ENCODE results near the gene PNMA6E. TPM values are rescaled to one million over a fixed set of nuclear protein-coding genes. Genes with fewer than 3 reads are reported as not detected.

The PNMA6E gene
- total RNA-seq, 1 experiment from 2014 or later = not detected

DNA sequence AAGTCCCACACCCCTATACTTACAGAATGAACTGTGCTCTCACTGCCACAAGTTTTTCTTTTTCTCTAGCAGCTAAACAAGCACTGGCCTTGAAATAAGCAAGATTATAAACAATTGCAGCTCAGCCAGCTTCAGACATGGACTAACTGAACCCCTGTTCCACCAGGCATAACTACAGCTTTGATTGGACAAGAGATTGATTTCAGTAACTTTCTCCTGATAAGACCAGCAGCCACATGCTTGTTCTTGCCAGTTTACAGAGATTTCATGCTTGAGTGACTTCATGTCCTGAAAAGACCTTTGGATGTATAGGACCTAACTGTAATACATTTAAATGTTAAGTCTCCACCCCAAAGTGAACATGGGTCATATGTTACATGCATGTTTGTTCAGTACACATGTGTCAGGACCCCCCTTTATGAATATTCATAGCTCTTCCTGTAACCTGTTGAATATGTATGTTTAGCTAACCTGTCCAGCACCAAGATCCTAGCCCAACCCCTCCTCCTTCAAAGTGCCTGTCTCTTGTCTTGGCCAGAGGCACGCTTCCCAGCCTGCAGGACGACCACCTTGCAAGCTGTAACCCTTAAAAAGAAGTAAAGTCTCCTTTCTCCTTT lies 39.3 kb downstream of the PNMA6E start:
- BruUV-seq (replicated peaks) = no TSS peak
- H3K4me1 ChIP-seq = no peaks in the 10 kb centered on the region
- no peak overlapping the region for H3K27ac Mint-ChIP-seq (ENCODE audit: unreplicated experiment)
- TF ChIP-seq, protein P1, sequence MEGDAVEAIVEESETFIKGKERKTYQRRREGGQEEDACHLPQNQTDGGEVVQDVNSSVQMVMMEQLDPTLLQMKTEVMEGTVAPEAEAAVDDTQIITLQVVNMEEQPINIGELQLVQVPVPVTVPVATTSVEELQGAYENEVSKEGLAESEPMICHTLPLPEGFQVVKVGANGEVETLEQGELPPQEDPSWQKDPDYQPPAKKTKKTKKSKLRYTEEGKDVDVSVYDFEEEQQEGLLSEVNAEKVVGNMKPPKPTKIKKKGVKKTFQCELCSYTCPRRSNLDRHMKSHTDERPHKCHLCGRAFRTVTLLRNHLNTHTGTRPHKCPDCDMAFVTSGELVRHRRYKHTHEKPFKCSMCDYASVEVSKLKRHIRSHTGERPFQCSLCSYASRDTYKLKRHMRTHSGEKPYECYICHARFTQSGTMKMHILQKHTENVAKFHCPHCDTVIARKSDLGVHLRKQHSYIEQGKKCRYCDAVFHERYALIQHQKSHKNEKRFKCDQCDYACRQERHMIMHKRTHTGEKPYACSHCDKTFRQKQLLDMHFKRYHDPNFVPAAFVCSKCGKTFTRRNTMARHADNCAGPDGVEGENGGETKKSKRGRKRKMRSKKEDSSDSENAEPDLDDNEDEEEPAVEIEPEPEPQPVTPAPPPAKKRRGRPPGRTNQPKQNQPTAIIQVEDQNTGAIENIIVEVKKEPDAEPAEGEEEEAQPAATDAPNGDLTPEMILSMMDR (IDR thresholded peaks at IDR 0.05; ENCODE audit: insufficient read depth in 1 of 2, low read depth in 1 of 2, low read length in 1 of 2, severe bottlenecking in 1 of 2, unreplicated experiment in 1 of 2) = no peak
- no peaks in the 10 kb centered on the region for H3K9me3 Mint-ChIP-seq (ENCODE audit: unreplicated experiment)
- no peaks in the 10 kb centered on the region for H3K27me3 Mint-ChIP-seq (ENCODE audit: insufficient read depth, unreplicated experiment)
- no peaks in the 10 kb centered on the region for H3K36me3 Mint-ChIP-seq (ENCODE audit: insufficient read depth, unreplicated experiment)
- no peaks in the 10 kb centered on the region for H3K4me1 Mint-ChIP-seq (ENCODE audit: low read depth, unreplicated experiment)
- CTCF ChIA-PET = no interaction called here
- no peaks in the 10 kb centered on the region for H3K27me3 ChIP-seq (replicated peaks; ENCODE audit: control insufficient read depth, insufficient read depth, low read length)
- POLR2A ChIA-PET = no interaction called here
- no peak for DNase-seq
- no peaks in the 10 kb centered on the region for H3K36me3 ChIP-seq (ENCODE audit: control insufficient read depth, insufficient read depth, low read length)
- no peak overlapping the region for H3K4me3 Mint-ChIP-seq (ENCODE audit: unreplicated experiment)
- intact Hi-C loops (cut with micrococcal nuclease; ENCODE audit: unreplicated experiment) = no loop called here
- H3K9me3 ChIP-seq = no peaks in the 10 kb centered on the region
- no peak overlapping the region for H3K4me3 ChIP-seq (ENCODE audit: low read depth, low read length)

- no peaks in the 10 kb centered on the region for H3K27me3 Mint-ChIP-seq (ENCODE audit: insufficient read depth, unreplicated experiment)
Observed at GRCh38 chrX:153357877-153358276, 43.3 kb downstream of the PNMA6E start.

GRCh38 chrX:153353416-153353815 lies 47.7 kb downstream of the PNMA6E start:
- Histone ChIP-seq H3K4me3 (ENCODE audit: low read depth, low read length) (no peak overlapping the region), H3K4me1 (no peaks in the 10 kb centered on the region), H3K36me3 (ENCODE audit: control insufficient read depth, insufficient read depth, low read length) (no peaks in the 10 kb centered on the region), H3K27me3 (replicated peaks; ENCODE audit: control insufficient read depth, insufficient read depth, low read length) (no peaks in the 10 kb centered on the region), H3K9me3 (no peaks in the 10 kb centered on the region)
- no peaks in the 10 kb centered on the region for H3K27me3 Mint-ChIP-seq (ENCODE audit: insufficient read depth, unreplicated experiment)
- H3K36me3 Mint-ChIP-seq (ENCODE audit: insufficient read depth, unreplicated experiment) = no peaks in the 10 kb centered on the region
- H3K4me3 Mint-ChIP-seq (ENCODE audit: unreplicated experiment) = no peak overlapping the region
- no peak overlapping the region for H3K27ac Mint-ChIP-seq (ENCODE audit: unreplicated experiment)
- H3K9me3 Mint-ChIP-seq (ENCODE audit: unreplicated experiment) = no peaks in the 10 kb centered on the region
- no peaks in the 10 kb centered on the region for H3K4me1 Mint-ChIP-seq (ENCODE audit: low read depth, unreplicated experiment)
- intact Hi-C loops (cut with micrococcal nuclease; ENCODE audit: unreplicated experiment) = no loop called here
- no peak for DNase-seq
- ChIA-PET CTCF (interaction anchor here (1.3 kb wide), 1 partner anchor 18 kb away, joined by 3 read pairs; no protein-coding TSS in a partner anchor), POLR2A (no interaction called here)
- TF ChIP-seq, protein P1 (IDR thresholded peaks at IDR 0.05; ENCODE audit: insufficient read depth in 1 of 2, low read depth in 1 of 2, low read length in 1 of 2, severe bottlenecking in 1 of 2, unreplicated experiment in 1 of 2) = no peak
- BruUV-seq (replicated peaks) = no TSS peak

More at GRCh38 chrX:153357877-153358276, 43.3 kb downstream of the PNMA6E start:
- TF ChIP-seq, protein P1 (IDR thresholded peaks at IDR 0.05; ENCODE audit: insufficient read depth in 1 of 2, low read depth in 1 of 2, low read length in 1 of 2, severe bottlenecking in 1 of 2, unreplicated experiment in 1 of 2) = no peak
- ChIA-PET CTCF (no interaction called here), POLR2A (no interaction called here)
- H3K9me3 ChIP-seq = no peaks in the 10 kb centered on the region
- Mint-ChIP-seq H3K4me3 (ENCODE audit: unreplicated experiment) (no peak overlapping the region), H3K27ac (ENCODE audit: unreplicated experiment) (no peak overlapping the region), H3K4me1 (ENCODE audit: low read depth, unreplicated experiment) (no peaks in the 10 kb centered on the region), H3K9me3 (ENCODE audit: unreplicated experiment) (no peaks in the 10 kb centered on the region), H3K36me3 (ENCODE audit: insufficient read depth, unreplicated experiment) (no peaks in the 10 kb centered on the region)
- no peaks in the 10 kb centered on the region for H3K27me3 ChIP-seq (replicated peaks; ENCODE audit: control insufficient read depth, insufficient read depth, low read length)
- no peaks in the 10 kb centered on the region for H3K4me1 ChIP-seq
- no peak for DNase-seq
- intact Hi-C loops (cut with micrococcal nuclease; ENCODE audit: unreplicated experiment) = no loop called here
- H3K4me3 ChIP-seq (ENCODE audit: low read depth, low read length) = no peak overlapping the region
- no TSS peak for BruUV-seq (replicated peaks)
- H3K36me3 ChIP-seq (ENCODE audit: control insufficient read depth, insufficient read depth, low read length) = no peaks in the 10 kb centered on the region

Measured in Caco-2 (cell line).